Natural killer cell (primary cell): ENCODE data around the gene ROBO1. TPM values are rescaled to one million over a fixed set of nuclear protein-coding genes. Genes with fewer than 3 reads are reported as not detected.

Experiments
- ATAC-seq, 3 donors: fragments of 150-1000 bp in 2 of 3; fragments of 200-7000 bp in 1 of 3; cut with Tn5 transposase; 1 replicate in 1 of 3; 2 replicates in 2 of 3; pipeline ENCODE4 v1.10.0; 2021; ENCODE audit warnings: mild to moderate bottlenecking in 2 of 3, moderate library complexity in 2 of 3
- DNase-seq, 2 donors: peaks; one replicate each; pipeline versions ENCODE4 v3.0.0 to v3.0.0-alpha.2; 2013 to 2021; ENCODE audit warnings: mixed read lengths in 1 of 2
- H3K27ac ChIP-seq: one replicate; pipeline ENCODE4 v1.5.1; 2013; ENCODE audit warnings: mild to moderate bottlenecking, low read length
- H3K27me3 ChIP-seq: one replicate; pipeline ENCODE4 v1.6.1; 2013; ENCODE audit warnings: low read length; ENCODE audit not compliant: control insufficient read depth, insufficient read depth
- H3K36me3 ChIP-seq: one replicate; pipeline ENCODE4 v1.6.1; 2013; ENCODE audit warnings: low read length; ENCODE audit not compliant: control insufficient read depth, insufficient read depth
- H3K4me1 ChIP-seq: one replicate; pipeline ENCODE4 v1.6.1; 2013; ENCODE audit warnings: low read length; ENCODE audit not compliant: control insufficient read depth, insufficient read depth
- H3K4me3 ChIP-seq: one replicate; pipeline ENCODE4 v1.5.1; 2013; ENCODE audit warnings: low read length
- H3K9me3 ChIP-seq: one replicate; pipeline ENCODE4 v1.6.1; 2013; ENCODE audit warnings: low read length; ENCODE audit not compliant: control insufficient read depth, insufficient read depth
- H3K27ac Mint-ChIP-seq, 2 donors: one replicate each; pipeline ENCODE4 v1.8.0; 2022; ENCODE audit warnings: mild to moderate bottlenecking in 2 of 2, mixed read lengths in 2 of 2, moderate library complexity in 1 of 2
- H3K27me3 Mint-ChIP-seq, 2 donors: one replicate each; pipeline ENCODE4 v1.8.0; 2022; ENCODE audit warnings: low read depth in 2 of 2, mixed read lengths in 2 of 2
- H3K36me3 Mint-ChIP-seq: one replicate; pipeline ENCODE4 v1.8.0; 2022; ENCODE audit warnings: mixed read lengths
- H3K4me1 Mint-ChIP-seq, 2 donors: one replicate each; pipeline ENCODE4 v1.8.0; 2022; ENCODE audit warnings: mixed read lengths in 2 of 2
- H3K4me3 Mint-ChIP-seq: one replicate; pipeline ENCODE4 v1.8.0; 2022; ENCODE audit warnings: mild to moderate bottlenecking, moderate library complexity, mixed read lengths
- H3K9me3 Mint-ChIP-seq, 2 donors: one replicate each; pipeline ENCODE4 v1.8.0; 2022; ENCODE audit warnings: mixed read lengths in 2 of 2
- WGBS: methylation state at CpG from one replicate; pipeline ENCODE4 v1.1.7; 2013; ENCODE audit warnings: missing lambda C conversion rate; ENCODE audit not compliant: insufficient coverage; 5-methylcytosine and 5-hydroxymethylcytosine counted together
- intact Hi-C: fragments of 100-400 bp; cut with micrococcal nuclease; formaldehyde crosslinking; loops from one replicate; pipeline ENCODE4 v1.14.2; 2022
- total RNA-seq, 4 donors: library from RNA; stranded (reverse); fragments of 120-200 nt in 1 of 4; gene quantifications; one replicate each; pipeline versions ENCODE4 v1.2.3 to v1.2.4, GENCODE V29; 2013 to 2022
- TF ChIP-seq, protein P1 (sequence below): fragments of 200-600 bp; IDR thresholded peaks from one replicate; pipeline ENCODE4 v1.8.0; 2022; ENCODE audit warnings: antibody characterized with exemption

Gene ROBO1
- total RNA-seq, 3 donors from 2014 or later (not counting 1 experiment from before 2014, with no cell fraction given), result 0.07 TPM; not detected in 2

- no peak overlapping the region for H3K4me3 Mint-ChIP-seq
- Histone ChIP-seq H3K4me1 (no peaks in the 10 kb centered on the region), H3K9me3 (no peaks in the 10 kb centered on the region), H3K27ac (no peak overlapping the region), H3K4me3 (no peak overlapping the region), H3K27me3 (no peaks in the 10 kb centered on the region), H3K36me3 (no peaks in the 10 kb centered on the region)
- peaks cover 2% of the 10 kb centered on the region in 2 donors for H3K9me3 Mint-ChIP-seq
- H3K36me3 Mint-ChIP-seq, result no peaks in the 10 kb centered on the region
- no peak overlapping the region for H3K27ac Mint-ChIP-seq
- DNase-seq, result no peak
- no CpG with 5 or more reads among the region's 4 CpGs for WGBS
- H3K27me3 Mint-ChIP-seq, result no peaks in the 10 kb centered on the region
- TF ChIP-seq, protein P1, sequence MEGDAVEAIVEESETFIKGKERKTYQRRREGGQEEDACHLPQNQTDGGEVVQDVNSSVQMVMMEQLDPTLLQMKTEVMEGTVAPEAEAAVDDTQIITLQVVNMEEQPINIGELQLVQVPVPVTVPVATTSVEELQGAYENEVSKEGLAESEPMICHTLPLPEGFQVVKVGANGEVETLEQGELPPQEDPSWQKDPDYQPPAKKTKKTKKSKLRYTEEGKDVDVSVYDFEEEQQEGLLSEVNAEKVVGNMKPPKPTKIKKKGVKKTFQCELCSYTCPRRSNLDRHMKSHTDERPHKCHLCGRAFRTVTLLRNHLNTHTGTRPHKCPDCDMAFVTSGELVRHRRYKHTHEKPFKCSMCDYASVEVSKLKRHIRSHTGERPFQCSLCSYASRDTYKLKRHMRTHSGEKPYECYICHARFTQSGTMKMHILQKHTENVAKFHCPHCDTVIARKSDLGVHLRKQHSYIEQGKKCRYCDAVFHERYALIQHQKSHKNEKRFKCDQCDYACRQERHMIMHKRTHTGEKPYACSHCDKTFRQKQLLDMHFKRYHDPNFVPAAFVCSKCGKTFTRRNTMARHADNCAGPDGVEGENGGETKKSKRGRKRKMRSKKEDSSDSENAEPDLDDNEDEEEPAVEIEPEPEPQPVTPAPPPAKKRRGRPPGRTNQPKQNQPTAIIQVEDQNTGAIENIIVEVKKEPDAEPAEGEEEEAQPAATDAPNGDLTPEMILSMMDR, result no peak
- intact Hi-C loops, result no loop called here
- H3K4me1 Mint-ChIP-seq, result no peaks in the 10 kb centered on the region
- ATAC-seq, result no peak
Observed at GRCh38 chr3:78670746-78671145, 1097.1 kb downstream of the ROBO1 start.

- Histone ChIP-seq H3K4me1 (no peaks in the 10 kb centered on the region), H3K36me3 (no peaks in the 10 kb centered on the region), H3K27me3 (no peaks in the 10 kb centered on the region), H3K4me3 (no peak overlapping the region), H3K9me3 (no peaks in the 10 kb centered on the region), H3K27ac (no peak overlapping the region)
- H3K4me3 Mint-ChIP-seq, result no peak overlapping the region
- H3K4me1 Mint-ChIP-seq, result no peaks in the 10 kb centered on the region
- H3K27ac Mint-ChIP-seq, result no peak overlapping the region
- TF ChIP-seq, protein P1, result no peak
- no peaks in the 10 kb centered on the region for H3K36me3 Mint-ChIP-seq
- ATAC-seq, result no peak
- H3K9me3 Mint-ChIP-seq, result peaks cover 2% of the 10 kb centered on the region in 2 donors
- intact Hi-C loops, result no loop called here
- DNase-seq, result no peak
- no peaks in the 10 kb centered on the region for H3K27me3 Mint-ChIP-seq
- WGBS, result 84% methylated on average over 7 of the region's 7 CpGs
Observed at GRCh38 chr3:78670094-78670493, 1097.7 kb downstream of the ROBO1 start.

DNA sequence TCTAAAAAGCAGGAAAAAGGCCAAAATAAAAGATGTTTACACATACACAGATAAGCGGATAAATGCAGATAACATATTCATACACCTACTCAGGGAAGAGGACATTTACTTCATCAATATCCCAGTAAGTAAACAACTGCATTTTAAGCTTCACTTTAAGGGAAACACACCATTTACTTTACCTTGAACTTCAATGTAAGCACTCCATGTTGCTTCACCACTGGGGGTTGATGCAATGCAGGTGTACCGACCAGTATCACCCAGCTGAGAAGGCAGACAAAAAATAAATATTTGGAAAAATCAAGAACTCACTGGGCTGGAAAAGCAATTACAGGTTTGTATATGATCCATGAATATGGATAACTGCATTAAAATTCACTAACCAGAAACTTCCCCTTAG is 1099.5 kb downstream of the ROBO1 start:
- H3K4me1 Mint-ChIP-seq, result no peaks in the 10 kb centered on the region
- TF ChIP-seq, protein P1, result no peak
- DNase-seq (no peak), ATAC-seq (no peak)
- H3K4me1 ChIP-seq, result no peaks in the 10 kb centered on the region
- peaks cover 2% of the 10 kb centered on the region in 2 donors for H3K9me3 Mint-ChIP-seq
- no peaks in the 10 kb centered on the region for H3K27me3 ChIP-seq
- no peaks in the 10 kb centered on the region for H3K9me3 ChIP-seq
- no peak overlapping the region for H3K4me3 Mint-ChIP-seq
- WGBS, result 96% methylated on average over 2 of the region's 2 CpGs
- H3K36me3 ChIP-seq, result no peaks in the 10 kb centered on the region
- no peak overlapping the region for H3K4me3 ChIP-seq
- no peak overlapping the region for H3K27ac ChIP-seq
- no peaks in the 10 kb centered on the region for H3K36me3 Mint-ChIP-seq
- H3K27me3 Mint-ChIP-seq, result no peaks in the 10 kb centered on the region
- intact Hi-C loops, result no loop called here
- H3K27ac Mint-ChIP-seq, result no peak overlapping the region

DNA sequence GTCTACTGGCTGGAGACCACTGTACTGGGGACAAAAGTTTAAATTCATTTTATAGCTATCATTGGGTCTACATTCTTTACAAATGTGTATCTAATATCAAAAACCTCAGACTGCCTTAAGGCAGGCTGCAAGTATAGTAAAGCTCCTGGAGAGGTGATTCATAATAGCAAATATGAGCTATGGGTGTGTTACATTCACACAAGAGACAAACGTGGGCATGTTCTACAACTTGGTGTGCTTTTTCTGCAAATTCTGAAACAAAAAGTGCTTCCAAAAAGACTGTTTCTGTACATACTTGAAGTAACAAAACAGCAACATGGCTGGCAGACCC is 1101.4 kb downstream of the ROBO1 start:
- Mint-ChIP-seq H3K4me3 (no peak overlapping the region), H3K36me3 (no peaks in the 10 kb centered on the region), H3K4me1 (no peaks in the 10 kb centered on the region), H3K9me3 (peaks cover 2% of the 10 kb centered on the region in 2 donors), H3K27me3 (no peaks in the 10 kb centered on the region), H3K27ac (no peak overlapping the region)
- Histone ChIP-seq H3K27ac (no peak overlapping the region), H3K9me3 (no peaks in the 10 kb centered on the region), H3K27me3 (no peaks in the 10 kb centered on the region), H3K4me3 (no peak overlapping the region), H3K4me1 (no peaks in the 10 kb centered on the region), H3K36me3 (no peaks in the 10 kb centered on the region)
- 50% methylated on average over 1 of the region's 1 CpG for WGBS
- TF ChIP-seq, protein P1, result no peak
- DNase-seq (no peak), ATAC-seq (no peak)
- intact Hi-C loops, result no loop called here
